Keratinocyte (primary cell): ENCODE measurements around the gene NOM1. TPM values are rescaled to one million over a fixed set of nuclear protein-coding genes. Genes with fewer than 3 reads are reported as not detected.

Experiments
- DNase-seq: peaks from one replicate; pipeline ENCODE4 v3.0.0-alpha.2; 2011; ENCODE audit warnings: low read depth, missing footprints, low spot score
- FAIRE-seq: peaks from 2 replicates; lab custom pipeline; 2011; peaks lifted over from hg19 to GRCh38; lab: Jason Lieb, UNC
- H2AFZ ChIP-seq: 2 replicates; pipeline ENCODE4 v1.6.0; 2012; ENCODE audit warnings: low read length, control low read depth, inconsistent platforms; ENCODE audit not compliant: control insufficient read depth
- H3K27ac ChIP-seq: 2 replicates; pipeline ENCODE4 v1.5.1; 2011; ENCODE audit warnings: low read length; ENCODE audit not compliant: control insufficient read depth, insufficient read depth
- H3K27me3 ChIP-seq: 3 replicates; pipeline ENCODE4 v1.6.0; 2011; ENCODE audit warnings: low read length; ENCODE audit not compliant: control insufficient read depth, insufficient read depth; ENCODE audit errors: extremely low read depth
- H3K36me3 ChIP-seq, 2 experiments: 2 replicates in 1 of 2; 3 replicates in 1 of 2; pipeline ENCODE4 v1.5.1; 2011; ENCODE audit warnings: low read length in 2 of 2, mild to moderate bottlenecking in 1 of 2; ENCODE audit not compliant: control insufficient read depth in 2 of 2, insufficient read depth in 2 of 2; ENCODE audit errors: extremely low read depth in 1 of 2
- H3K4me1 ChIP-seq: 3 replicates; pipeline ENCODE4 v1.5.1; 2011; ENCODE audit warnings: low read length; ENCODE audit not compliant: control insufficient read depth, insufficient read depth; ENCODE audit errors: extremely low read depth
- H3K4me2 ChIP-seq: 3 replicates; pipeline ENCODE4 v1.6.0; 2011; ENCODE audit warnings: low read depth, low read length; ENCODE audit not compliant: control insufficient read depth, insufficient read depth; ENCODE audit errors: extremely low read depth
- H3K4me3 ChIP-seq, 3 experiments: fragments of 200-600 bp in 1 of 3; sonication (generic) in 1 of 3; 2 replicates in 2 of 3; 3 replicates in 1 of 3; pipeline ENCODE4 v1.5.1; 2011 to 2016; ENCODE audit warnings: low read length in 3 of 3, mild to moderate bottlenecking in 3 of 3, control low read depth in 2 of 3, inconsistent platforms in 1 of 3, low read depth in 1 of 3, mixed read lengths in 1 of 3, mixed run types in 1 of 3, moderate library complexity in 1 of 3; ENCODE audit not compliant: control insufficient read depth in 2 of 3, insufficient read depth in 2 of 3; ENCODE audit errors: extremely low read depth in 1 of 3
- H3K79me2 ChIP-seq: 2 replicates; pipeline ENCODE4 v1.6.0; 2012; ENCODE audit warnings: low read length; ENCODE audit not compliant: control insufficient read depth, insufficient read depth
- H3K9ac ChIP-seq: 3 replicates; pipeline ENCODE4 v1.6.0; 2011; ENCODE audit warnings: low read length; ENCODE audit not compliant: control insufficient read depth, insufficient read depth; ENCODE audit errors: extremely low read depth
- H3K9me1 ChIP-seq: 3 replicates; pipeline ENCODE4 v1.6.0; 2011; ENCODE audit warnings: low read length; ENCODE audit not compliant: control insufficient read depth, insufficient read depth; ENCODE audit errors: extremely low read depth
- H3K9me3 ChIP-seq: 2 replicates; pipeline ENCODE4 v1.5.1; 2012; ENCODE audit warnings: low read depth, low read length; ENCODE audit not compliant: control insufficient read depth
- H4K20me1 ChIP-seq: 3 replicates; pipeline ENCODE4 v1.6.0; 2011; ENCODE audit warnings: low read length; ENCODE audit not compliant: control insufficient read depth, insufficient read depth; ENCODE audit errors: extremely low read depth
- EZH2 ChIP-seq: IDR thresholded peaks from one replicate; pipeline ENCODE4 v1.6.1; 2012; ENCODE audit warnings: inconsistent platforms, mild to moderate bottlenecking, low read length, moderate library complexity
- dilution Hi-C: fragments of 300-500 bp; cut with MboI; formaldehyde crosslinking; loops from one replicate; pipeline ENCODE4 v1.7.0; 2020; ENCODE audit warnings: low sequenced_read_pairs; ENCODE audit not compliant: extremely low pct_ligation_motif_present
- polyA plus RNA-seq, 5 experiments: library from polyadenylated mRNA; depleted of rRNA in 3 of 5; stranded (reverse) in 3 of 5; stranded (forward) in 1 of 5; unstranded in 1 of 5; fragments of >200 nt; gene quantifications; 1 replicate in 1 of 5; 2 replicates in 3 of 5; 3 replicates in 1 of 5; pipeline versions ENCODE4 v1.2.1 to v1.2.3, GENCODE V29; 2011 to 2012; ENCODE audit warnings: missing spikeins in 2 of 5, low read depth in 1 of 5, low replicate concordance in 1 of 5
- TF ChIP-seq, protein P1 (sequence below), 3 experiments: IDR thresholded peaks in 1 of 3; conservative IDR thresholded peaks in 1 of 3; optimal IDR thresholded peaks in 1 of 3; 2 replicates in 2 of 3; 3 replicates in 1 of 3; pipeline versions ENCODE3 to v1.5.1; 2011; ENCODE audit warnings: low read length in 3 of 3, mild to moderate bottlenecking in 3 of 3, moderate library complexity in 2 of 3, control low read depth in 1 of 3, inconsistent platforms in 1 of 3; ENCODE audit not compliant: insufficient read depth in 2 of 3; ENCODE audit errors: extremely low read depth in 1 of 3

Gene NOM1
- polyA plus RNA-seq, 1 donor (not counting 4 experiments of a cell fraction or from before 2014, with no cell fraction given) = 17.1 TPM

DNA sequence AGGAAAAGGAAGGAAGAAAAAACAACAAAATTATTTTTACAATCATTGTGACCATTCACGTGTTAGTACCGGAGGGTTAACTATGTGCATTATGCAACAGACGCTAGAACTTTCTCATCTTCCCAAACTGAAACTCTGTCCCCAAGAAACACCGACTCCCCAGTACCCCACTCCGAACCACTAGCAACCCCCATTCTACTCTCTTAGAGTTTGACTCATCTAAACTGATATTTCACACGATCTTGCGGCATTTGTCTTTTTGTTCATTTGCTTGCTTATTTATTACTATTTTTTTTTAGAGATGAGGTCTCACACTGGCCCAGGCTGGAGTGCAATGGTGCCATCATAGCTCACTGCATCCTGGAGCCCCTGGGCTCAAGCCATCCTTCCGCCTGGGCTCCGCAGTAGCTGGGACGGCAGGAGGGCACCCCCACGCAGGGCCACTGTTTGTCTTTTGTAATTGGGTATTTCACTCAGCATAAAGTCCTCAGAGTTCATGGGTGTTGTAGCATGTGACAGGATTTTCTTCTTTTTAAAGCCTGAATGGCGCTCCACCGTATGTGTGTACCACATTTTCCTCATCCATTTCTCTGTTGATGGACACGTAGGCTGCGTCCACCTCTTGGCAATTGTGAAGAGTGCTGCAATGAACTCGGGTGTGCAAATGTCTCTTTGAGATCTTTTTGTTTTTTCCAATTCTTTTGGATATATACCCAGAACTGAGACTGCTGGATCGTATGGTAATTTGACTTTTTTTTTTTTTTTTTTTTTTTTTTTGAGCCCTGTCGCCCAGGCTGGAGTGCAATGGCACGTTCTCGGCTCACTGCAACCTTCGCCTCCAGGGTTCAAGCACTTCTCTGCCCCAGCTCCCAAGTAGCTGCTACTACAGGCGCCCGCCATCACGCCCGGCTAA is 51.5 kb downstream of the NOM1 start:
- Histone ChIP-seq H2AFZ (no peak overlapping the region), H3K9me3 (no peaks in the 10 kb centered on the region), H3K4me3 (peak overlapping the region in 1 of 3 experiments; percentile 55), H4K20me1 (no peaks in the 10 kb centered on the region), H3K27ac (no peak overlapping the region), H3K36me3 (no peaks in the 10 kb centered on the region), H3K9me1 (no peaks in the 10 kb centered on the region), H3K4me2 (peak overlapping the region; percentile 60), H3K27me3 (peaks cover 77% of the 10 kb centered on the region), H3K4me1 (peaks cover 10% of the 10 kb centered on the region), H3K79me2 (no peaks in the 10 kb centered on the region), H3K9ac (no peak overlapping the region)
- TF ChIP-seq, protein P1, sequence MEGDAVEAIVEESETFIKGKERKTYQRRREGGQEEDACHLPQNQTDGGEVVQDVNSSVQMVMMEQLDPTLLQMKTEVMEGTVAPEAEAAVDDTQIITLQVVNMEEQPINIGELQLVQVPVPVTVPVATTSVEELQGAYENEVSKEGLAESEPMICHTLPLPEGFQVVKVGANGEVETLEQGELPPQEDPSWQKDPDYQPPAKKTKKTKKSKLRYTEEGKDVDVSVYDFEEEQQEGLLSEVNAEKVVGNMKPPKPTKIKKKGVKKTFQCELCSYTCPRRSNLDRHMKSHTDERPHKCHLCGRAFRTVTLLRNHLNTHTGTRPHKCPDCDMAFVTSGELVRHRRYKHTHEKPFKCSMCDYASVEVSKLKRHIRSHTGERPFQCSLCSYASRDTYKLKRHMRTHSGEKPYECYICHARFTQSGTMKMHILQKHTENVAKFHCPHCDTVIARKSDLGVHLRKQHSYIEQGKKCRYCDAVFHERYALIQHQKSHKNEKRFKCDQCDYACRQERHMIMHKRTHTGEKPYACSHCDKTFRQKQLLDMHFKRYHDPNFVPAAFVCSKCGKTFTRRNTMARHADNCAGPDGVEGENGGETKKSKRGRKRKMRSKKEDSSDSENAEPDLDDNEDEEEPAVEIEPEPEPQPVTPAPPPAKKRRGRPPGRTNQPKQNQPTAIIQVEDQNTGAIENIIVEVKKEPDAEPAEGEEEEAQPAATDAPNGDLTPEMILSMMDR (optimal IDR thresholded peaks at IDR 0.05 in 1 of 3, IDR thresholded peaks at IDR 0.05 in 1 of 3, conservative IDR thresholded peaks at IDR 0.05 in 1 of 3; ENCODE audit: extremely low read depth in 1 of 3, insufficient read depth in 2 of 3, low read length in 3 of 3) = no peak
- TF ChIP-seq EZH2 = peak; percentile 94
- FAIRE-seq = no peak
- dilution Hi-C loops = no loop called here
- no peak for DNase-seq

DNA sequence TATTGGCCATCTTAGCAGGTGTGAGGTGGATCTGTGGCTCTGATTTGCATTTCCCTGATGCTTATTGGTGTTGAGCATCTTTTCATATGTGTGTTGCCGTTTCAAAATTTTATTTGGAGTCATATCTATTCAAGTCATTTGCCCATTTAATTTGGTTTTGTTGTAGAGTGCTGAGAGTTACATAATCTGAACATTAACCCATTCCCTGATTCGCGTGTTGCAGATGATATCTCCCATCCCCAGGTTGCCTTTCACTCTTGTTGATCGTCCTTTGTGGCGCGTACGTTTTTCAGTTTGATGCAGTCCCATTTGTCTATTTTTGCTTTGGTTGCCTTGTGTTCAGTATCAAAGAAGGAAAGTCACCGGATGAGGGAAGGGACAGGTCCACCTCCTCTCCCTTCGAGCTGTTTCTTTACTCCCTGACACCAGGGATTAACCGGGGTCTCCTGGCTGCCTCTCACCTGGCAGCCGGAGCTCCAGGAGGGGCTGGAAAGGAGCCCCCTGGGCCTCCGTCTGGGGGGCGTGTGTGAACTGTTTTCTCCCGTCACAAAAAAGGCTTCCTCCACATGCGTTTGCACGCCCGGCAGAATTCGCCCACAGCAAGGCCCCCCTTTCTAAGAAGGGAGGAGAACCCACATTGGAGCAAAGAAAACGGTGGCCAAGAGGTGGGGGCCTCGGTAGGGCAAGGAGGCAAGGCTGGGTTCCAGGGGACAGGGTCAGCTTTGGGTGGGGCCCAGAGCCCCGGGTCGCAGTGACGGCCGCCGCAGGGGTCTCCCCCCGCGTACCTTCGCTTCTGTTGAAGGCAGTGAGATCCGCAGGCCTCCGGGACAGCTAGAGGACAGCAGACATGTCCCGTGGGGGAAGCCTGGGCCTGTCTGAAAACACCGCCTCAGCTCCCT is 52.7 kb downstream of the NOM1 start:
- Histone ChIP-seq H2AFZ (no peak overlapping the region), H3K9me1 (no peaks in the 10 kb centered on the region), H3K79me2 (no peaks in the 10 kb centered on the region), H3K9me3 (no peaks in the 10 kb centered on the region), H3K4me2 (no peak overlapping the region), H4K20me1 (no peaks in the 10 kb centered on the region), H3K4me1 (peaks cover 10% of the 10 kb centered on the region), H3K4me3 (no peak overlapping the region), H3K27ac (no peak overlapping the region), H3K36me3 (no peaks in the 10 kb centered on the region), H3K27me3 (peaks cover 89% of the 10 kb centered on the region), H3K9ac (no peak overlapping the region)
- dilution Hi-C loops = no loop called here
- FAIRE-seq (no peak), DNase-seq (no peak)
- TF ChIP-seq EZH2 = no peak
- TF ChIP-seq, protein P1 (optimal IDR thresholded peaks at IDR 0.05 in 1 of 3, IDR thresholded peaks at IDR 0.05 in 1 of 3, conservative IDR thresholded peaks at IDR 0.05 in 1 of 3; ENCODE audit: extremely low read depth in 1 of 3, insufficient read depth in 2 of 3, low read length in 3 of 3) = no peak
